ENCODE data around the gene ZNF512. TPM values are rescaled to one million over a fixed set of nuclear protein-coding genes. Genes with fewer than 3 reads are reported as not detected.
"Not testable (repeated sequence)": the region's sequence is repeated elsewhere in the genome, so short reads cannot be mapped to it uniquely, and the experiment has no call there.

Gene ZNF512
- polyA plus RNA-seq: 36.7 TPM
- long read RNA-seq, donor 1, partial matches to known transcripts: 0 of 3 reads
- long read RNA-seq, donor 1, other reads (novel, unspliced or antisense): 0 of 3 reads
- long read RNA-seq, donor 2, partial matches to known transcripts: 0 of 7 reads
- long read RNA-seq, donor 2, other reads (novel, unspliced or antisense): 0 of 7 reads
- long read RNA-seq, donor 3: 0 reads
- long read RNA-seq, donor 4: 0 reads
- long read RNA-seq, donor 5, partial matches to known transcripts: 0 of 7 reads
- long read RNA-seq, donor 5, other reads (novel, unspliced or antisense): 0 of 7 reads
- long read RNA-seq, donor 6, transcript ZNF512-208 (13 exons, 3,543 nt): major isoform, 5 of 6 reads
- long read RNA-seq, donor 6, partial matches to known transcripts: 0 of 6 reads
- long read RNA-seq, donor 6, other reads (novel, unspliced or antisense): 0 of 6 reads
- long read RNA-seq, donor 7, partial matches to known transcripts: 0 of 4 reads
- long read RNA-seq, donor 7, other reads (novel, unspliced or antisense): 0 of 4 reads
- long read RNA-seq, donor 8, partial matches to known transcripts: 22 of 28 reads
- long read RNA-seq, donor 8, other reads (novel, unspliced or antisense): 0 of 28 reads
- long read RNA-seq, donor 9, partial matches to known transcripts: 0 of 4 reads
- long read RNA-seq, donor 9, other reads (novel, unspliced or antisense): 0 of 4 reads
- long read RNA-seq, donor 10, partial matches to known transcripts: 0 of 4 reads
- long read RNA-seq, donor 10, other reads (novel, unspliced or antisense): 0 of 4 reads
- long read RNA-seq, donor 11, partial matches to known transcripts: 0 of 5 reads
- long read RNA-seq, donor 11, other reads (novel, unspliced or antisense): 0 of 5 reads

GRCh38 chr2:27582695-27583389, at the start of gene ZNF512:
ZNF512 (plus strand) TSS chr2:27583042; CDS start chr2:27583113, 71 bp downstream.
- peaks cover 6% of the 10 kb centered on the region for H3K4me1 ChIP-seq (ENCODE audit: control insufficient read depth, insufficient read depth, low read length)
- H3K27ac ChIP-seq (ENCODE audit: low read length): peak within 1 kb of the TSS; percentile 17
- DNase-seq: peak; percentile 83 to 89
- peak within 1 kb of the TSS; percentile 61 for H3K4me3 ChIP-seq (ENCODE audit: low read length)
- WGBS (ENCODE audit: insufficient coverage, low lambda C conversion rate): 4% methylated on average over 3 of the region's 38 CpGs
- no peaks in the 10 kb centered on the region for H3K36me3 ChIP-seq (ENCODE audit: control insufficient read depth, insufficient read depth, low read length)
- H3K9me3 ChIP-seq (ENCODE audit: control insufficient read depth, low read depth, low read length): no peaks in the 10 kb centered on the region
- H3K27me3 ChIP-seq (ENCODE audit: control insufficient read depth, insufficient read depth, low read length): peaks cover 4% of the 10 kb centered on the region

- no CpG with 5 or more reads among the region's 4 CpGs for WGBS (ENCODE audit: insufficient coverage, low lambda C conversion rate)
- no peak for DNase-seq
- no peaks in the 10 kb centered on the region for H3K4me1 ChIP-seq (ENCODE audit: control insufficient read depth, insufficient read depth, low read length)
- peaks cover 7% of the 10 kb centered on the region for H3K27me3 ChIP-seq (ENCODE audit: control insufficient read depth, insufficient read depth, low read length)
- no peak overlapping the region for H3K4me3 ChIP-seq (ENCODE audit: low read length)
- H3K36me3 ChIP-seq (ENCODE audit: control insufficient read depth, insufficient read depth, low read length): no peaks in the 10 kb centered on the region
- H3K9me3 ChIP-seq (ENCODE audit: control insufficient read depth, low read depth, low read length): peaks cover 3% of the 10 kb centered on the region
- no peak overlapping the region for H3K27ac ChIP-seq (ENCODE audit: low read length)
Observed at GRCh38 chr2:27537287-27537686, 45.6 kb upstream of the ZNF512 start.

- not testable (repeated sequence) for H3K27ac ChIP-seq (ENCODE audit: low read length); H3K4me1 ChIP-seq (ENCODE audit: control insufficient read depth, insufficient read depth, low read length); H3K27me3 ChIP-seq (ENCODE audit: control insufficient read depth, insufficient read depth, low read length); H3K9me3 ChIP-seq (ENCODE audit: control insufficient read depth, low read depth, low read length); DNase-seq; H3K36me3 ChIP-seq (ENCODE audit: control insufficient read depth, insufficient read depth, low read length); H3K4me3 ChIP-seq (ENCODE audit: low read length)
- no CpG with 5 or more reads among the region's 6 CpGs for WGBS (ENCODE audit: insufficient coverage, low lambda C conversion rate)
Observed at GRCh38 chr2:27538839-27539450, 43.9 kb upstream of the ZNF512 start.

GRCh38 chr2:27539649-27540048, 43.2 kb upstream of the ZNF512 start:
- H3K36me3 ChIP-seq (ENCODE audit: control insufficient read depth, insufficient read depth, low read length); DNase-seq; H3K4me3 ChIP-seq (ENCODE audit: low read length); H3K27me3 ChIP-seq (ENCODE audit: control insufficient read depth, insufficient read depth, low read length); H3K27ac ChIP-seq (ENCODE audit: low read length); H3K9me3 ChIP-seq (ENCODE audit: control insufficient read depth, low read depth, low read length); H3K4me1 ChIP-seq (ENCODE audit: control insufficient read depth, insufficient read depth, low read length): not testable (repeated sequence)
- no CpG with 5 or more reads among the region's 35 CpGs for WGBS (ENCODE audit: insufficient coverage, low lambda C conversion rate)

GRCh38 chr2:27544143-27544821, 38.6 kb upstream of the ZNF512 start:
- H3K4me1 ChIP-seq (ENCODE audit: control insufficient read depth, insufficient read depth, low read length): no peaks in the 10 kb centered on the region

GRCh38 chr2:27545348-27546141, 37.3 kb upstream of the ZNF512 start:
- Histone ChIP-seq H3K4me1 (ENCODE audit: control insufficient read depth, insufficient read depth, low read length) (no peaks in the 10 kb centered on the region), H3K9me3 (ENCODE audit: control insufficient read depth, low read depth, low read length) (peaks cover 3% of the 10 kb centered on the region), H3K27ac (ENCODE audit: low read length) (no peak overlapping the region), H3K27me3 (ENCODE audit: control insufficient read depth, insufficient read depth, low read length) (no peaks in the 10 kb centered on the region), H3K4me3 (ENCODE audit: low read length) (no peak overlapping the region), H3K36me3 (ENCODE audit: control insufficient read depth, insufficient read depth, low read length) (no peaks in the 10 kb centered on the region)
- no peak for DNase-seq
- 57% methylated on average over 1 of the region's 5 CpGs for WGBS (ENCODE audit: insufficient coverage, low lambda C conversion rate)

More at GRCh38 chr2:27544143-27544821, 38.6 kb upstream of the ZNF512 start:
- Histone ChIP-seq H3K36me3 (ENCODE audit: control insufficient read depth, insufficient read depth, low read length) (no peaks in the 10 kb centered on the region), H3K27ac (ENCODE audit: low read length) (no peak overlapping the region), H3K4me3 (ENCODE audit: low read length) (no peak overlapping the region), H3K9me3 (ENCODE audit: control insufficient read depth, low read depth, low read length) (peaks cover 3% of the 10 kb centered on the region), H3K27me3 (ENCODE audit: control insufficient read depth, insufficient read depth, low read length) (no peaks in the 10 kb centered on the region)
- no peak for DNase-seq
- WGBS (ENCODE audit: insufficient coverage, low lambda C conversion rate): no CpG with 5 or more reads among the region's 6 CpGs

- H3K27me3 ChIP-seq (ENCODE audit: control insufficient read depth, insufficient read depth, low read length): peaks cover 4% of the 10 kb centered on the region
- no peak for DNase-seq
- no CpG with 5 or more reads among the region's 1 CpG for WGBS (ENCODE audit: insufficient coverage, low lambda C conversion rate)
Observed at GRCh38 chr2:27549303-27549702, 33.5 kb upstream of the ZNF512 start.

GRCh38 chr2:27551514-27551913, 31.3 kb upstream of the ZNF512 start:
- WGBS (ENCODE audit: insufficient coverage, low lambda C conversion rate): no CpG with 5 or more reads among the region's 1 CpG
- Histone ChIP-seq H3K4me1 (ENCODE audit: control insufficient read depth, insufficient read depth, low read length) (no peaks in the 10 kb centered on the region), H3K4me3 (ENCODE audit: low read length) (no peak overlapping the region), H3K36me3 (ENCODE audit: control insufficient read depth, insufficient read depth, low read length) (no peaks in the 10 kb centered on the region), H3K27ac (ENCODE audit: low read length) (no peak overlapping the region), H3K27me3 (ENCODE audit: control insufficient read depth, insufficient read depth, low read length) (peaks cover 4% of the 10 kb centered on the region), H3K9me3 (ENCODE audit: control insufficient read depth, low read depth, low read length) (no peaks in the 10 kb centered on the region)
- DNase-seq: no peak

More at GRCh38 chr2:27549303-27549702, 33.5 kb upstream of the ZNF512 start:
- no peaks in the 10 kb centered on the region for H3K4me1 ChIP-seq (ENCODE audit: control insufficient read depth, insufficient read depth, low read length)
- H3K36me3 ChIP-seq (ENCODE audit: control insufficient read depth, insufficient read depth, low read length): no peaks in the 10 kb centered on the region
- H3K27ac ChIP-seq (ENCODE audit: low read length): no peak overlapping the region
- no peaks in the 10 kb centered on the region for H3K9me3 ChIP-seq (ENCODE audit: control insufficient read depth, low read depth, low read length)
- no peak overlapping the region for H3K4me3 ChIP-seq (ENCODE audit: low read length)

- no peaks in the 10 kb centered on the region for H3K4me1 ChIP-seq (ENCODE audit: control insufficient read depth, insufficient read depth, low read length)
- H3K9me3 ChIP-seq (ENCODE audit: control insufficient read depth, low read depth, low read length): no peaks in the 10 kb centered on the region
- no peak overlapping the region for H3K27ac ChIP-seq (ENCODE audit: low read length)
- WGBS (ENCODE audit: insufficient coverage, low lambda C conversion rate): 80% methylated on average over 1 of the region's 2 CpGs
- DNase-seq: no peak
- H3K27me3 ChIP-seq (ENCODE audit: control insufficient read depth, insufficient read depth, low read length): peaks cover 4% of the 10 kb centered on the region
- no peaks in the 10 kb centered on the region for H3K36me3 ChIP-seq (ENCODE audit: control insufficient read depth, insufficient read depth, low read length)
- no peak overlapping the region for H3K4me3 ChIP-seq (ENCODE audit: low read length)
Observed at GRCh38 chr2:27552941-27553340, 29.9 kb upstream of the ZNF512 start.

Data from large intestine (tissue), 12 donors.